K562 (cell line): ENCODE results near the gene SH3BP5. TPM values are rescaled to one million over a fixed set of nuclear protein-coding genes. Genes with fewer than 3 reads are reported as not detected.
"Not testable (repeated sequence)": the region's sequence is repeated elsewhere in the genome, so short reads cannot be mapped to it uniquely, and the experiment has no call there.

Experiments used
- ATAC-seq: fragments of 200-7000 bp; cut with Tn5 transposase; 3 replicates; pipeline ENCODE4 v1.9.1; 2020; ENCODE audit warnings: moderate library complexity
- BruUV-seq: library from RNA; stranded (reverse); fragments of 400-500 nt; replicated peaks from 2 replicates; lab custom pipeline; 2021; lab: Mats Ljungman, UMichigan
- CTCF ChIA-PET: fragments of 300-600 bp; formaldehyde crosslinking; extraction: SDS; loops from one replicate; lab custom pipeline; 2021; ENCODE audit warnings: low intra/inter-chr PET ratio; lab: Yijun Ruan, JAX
- POLR2A ChIA-PET: fragments of 300-600, 350-650 bp; sonication (Branson Sonifier 250); formaldehyde crosslinking; extraction: SDS; loops from one replicate; lab custom pipeline; 2021; ENCODE audit warnings: antibody characterized with exemption, inconsistent platforms; lab: Yijun Ruan, JAX
- DNase-seq, 4 experiments: peaks; one replicate each; pipeline versions ENCODE4 v3.0.0 to v3.0.0-alpha.2; 2011 to 2018; ENCODE audit warnings: low spot score in 3 of 4, mixed read lengths in 3 of 4; ENCODE audit errors: extremely low read depth in 1 of 4
- FAIRE-seq: peaks from 2 replicates; lab custom pipeline; 2011; peaks lifted over from hg19 to GRCh38; lab: Jason Lieb, UNC
- H2AFZ ChIP-seq: 2 replicates; pipeline ENCODE4 v1.6.0; 2011; ENCODE audit warnings: low read depth, low read length, control low read depth, inconsistent platforms
- H3K27ac ChIP-seq: fragments of 200-600 bp; 3 replicates; pipeline ENCODE4 v1.8.0; 2011; ENCODE audit warnings: low read depth, mild to moderate bottlenecking, control low read depth, inconsistent platforms, low read length, moderate library complexity, mixed read lengths; ENCODE audit errors: extremely low read depth
- H3K27me3 ChIP-seq, 2 experiments: fragments of 300-600 bp in 1 of 2; 2 replicates in 1 of 2; 3 replicates in 1 of 2; pipeline versions ENCODE4 v1.6.0 to v1.8.0; 2011; ENCODE audit warnings: inconsistent platforms in 2 of 2, low read length in 2 of 2, mild to moderate bottlenecking in 1 of 2, mixed read lengths in 1 of 2, moderate library complexity in 1 of 2; ENCODE audit not compliant: control insufficient read depth in 2 of 2, insufficient read depth in 2 of 2
- H3K36me3 ChIP-seq: fragments of 300-600 bp; 3 replicates; pipeline ENCODE4 v1.8.0; 2011; ENCODE audit warnings: mild to moderate bottlenecking, low read length, inconsistent platforms; ENCODE audit not compliant: control insufficient read depth, insufficient read depth
- H3K4me1 ChIP-seq, 2 experiments: fragments of 200-600 bp in 1 of 2; replicated peaks in 1 of 2; 2 replicates in 1 of 2; 3 replicates in 1 of 2; pipeline versions ENCODE4 v1.5.1 to v1.8.0; 2011; ENCODE audit warnings: inconsistent platforms in 2 of 2, low read length in 2 of 2, mild to moderate bottlenecking in 1 of 2, mixed read lengths in 1 of 2, moderate library complexity in 1 of 2; ENCODE audit not compliant: control insufficient read depth in 2 of 2, insufficient read depth in 2 of 2
- H3K4me2 ChIP-seq: 2 replicates; pipeline ENCODE4 v1.6.1; 2011; ENCODE audit warnings: low read length, control low read depth, inconsistent platforms, mixed read lengths; ENCODE audit not compliant: insufficient read depth
- H3K4me3 ChIP-seq: fragments of 200-600 bp; sonication (generic), shearing (Covaris generic); 2 replicates; pipeline ENCODE4 v1.5.1; 2016; ENCODE audit warnings: control low read depth, inconsistent platforms
- H3K79me2 ChIP-seq: fragments of 200-600 bp; 3 replicates; pipeline ENCODE4 v1.8.0; 2011; ENCODE audit warnings: low read length, inconsistent platforms; ENCODE audit not compliant: control insufficient read depth, insufficient read depth
- H3K9ac ChIP-seq, 2 experiments: 2 replicates each; pipeline versions ENCODE4 v1.6.0 to v1.6.1; 2011; ENCODE audit warnings: low read depth in 2 of 2, low read length in 2 of 2, control low read depth in 1 of 2, inconsistent platforms in 1 of 2, mild to moderate bottlenecking in 1 of 2, mixed read lengths in 1 of 2; ENCODE audit not compliant: insufficient read depth in 1 of 2
- H3K9me1 ChIP-seq: one replicate; pipeline ENCODE4 v1.6.0; 2011; ENCODE audit warnings: inconsistent platforms, mild to moderate bottlenecking, low read length, moderate library complexity; ENCODE audit not compliant: control insufficient read depth, insufficient read depth
- H3K9me3 ChIP-seq: replicated peaks from 2 replicates; pipeline ENCODE4 v1.5.1; 2011; ENCODE audit warnings: low read depth, low read length, inconsistent platforms; ENCODE audit not compliant: control insufficient read depth, insufficient read depth
- H4K20me1 ChIP-seq: replicated peaks from 2 replicates; pipeline ENCODE4 v1.6.1; 2011; ENCODE audit warnings: low read length, inconsistent platforms, mixed read lengths; ENCODE audit not compliant: control insufficient read depth, insufficient read depth
- ARID1B ChIP-seq: fragments of 450-650 bp; IDR thresholded peaks from 2 replicates; pipeline ENCODE4 v1.6.1; 2016; ENCODE audit warnings: antibody characterized with exemption, mild to moderate bottlenecking, inconsistent platforms
- ATF7 ChIP-seq: fragments of 450-650 bp; IDR thresholded peaks from 2 replicates; pipeline ENCODE4 v1.7.1; 2014; ENCODE audit warnings: mild to moderate bottlenecking, moderate library complexity
- CBFA2T2 ChIP-seq: fragments of 450-650 bp; conservative IDR thresholded peaks from 2 replicates; pipeline ENCODE4 v1.6.1; 2017; ENCODE audit warnings: mild to moderate bottlenecking
- CBFA2T3 ChIP-seq: fragments of 450-650 bp; IDR thresholded peaks from 2 replicates; pipeline ENCODE4 v1.6.1; 2017
- CXXC5 ChIP-seq: fragments of 250-450 bp; sonication (Bioruptor Pico); IDR thresholded peaks from 2 replicates; pipeline ENCODE4 v1.8.0; 2022; ENCODE audit warnings: inconsistent platforms, mild to moderate bottlenecking, moderate library complexity
- ESRRA ChIP-seq: fragments of 450-650 bp; IDR thresholded peaks from 2 replicates; pipeline ENCODE4 v1.6.1; 2014; ENCODE audit warnings: low read depth, mild to moderate bottlenecking, moderate library complexity, borderline replicate concordance
- KDM1A ChIP-seq, 2 experiments: fragments of 450-650 bp; IDR thresholded peaks; 2 replicates each; pipeline ENCODE4 v1.6.1; 2016; ENCODE audit warnings: mild to moderate bottlenecking in 2 of 2
- MEIS2 ChIP-seq: fragments of 450-650 bp; IDR thresholded peaks from 2 replicates; pipeline ENCODE4 v1.6.1; 2014; ENCODE audit warnings: mild to moderate bottlenecking; ENCODE audit not compliant: partially characterized antibody
- NCOR1 ChIP-seq: fragments of 450-650 bp; IDR thresholded peaks from 2 replicates; pipeline ENCODE4 v1.6.1; 2016; ENCODE audit warnings: mild to moderate bottlenecking, moderate library complexity
- NFIC ChIP-seq: fragments of 450-650 bp; IDR thresholded peaks from 2 replicates; pipeline ENCODE4 v1.6.1; 2017; ENCODE audit warnings: mild to moderate bottlenecking, inconsistent platforms
- NR2C2 ChIP-seq, 2 experiments: fragments of 200-800 bp in 1 of 2; sonication (Bioruptor generic) in 1 of 2; sonication (generic) in 1 of 2; formaldehyde crosslinking in 1 of 2; IDR thresholded peaks; 2 replicates each; pipeline versions ENCODE4 v1.6.1 to v1.8.0; 2016 to 2022; ENCODE audit warnings: mild to moderate bottlenecking in 1 of 2, missing compliant biosample characterization in 1 of 2, missing genetic modification characterization in 1 of 2, missing genetic modification reagents in 1 of 2
- PBX2 ChIP-seq, 2 experiments: IDR thresholded peaks in 1 of 2; conservative IDR thresholded peaks in 1 of 2; 2 replicates each; pipeline ENCODE4 v1.6.1; 2016; ENCODE audit warnings: low read depth in 2 of 2, mild to moderate bottlenecking in 1 of 2, missing compliant biosample characterization in 1 of 2, missing genetic modification characterization in 1 of 2, moderate library complexity in 1 of 2
- PKNOX1 ChIP-seq: fragments of 450-650 bp; IDR thresholded peaks from 2 replicates; pipeline ENCODE4 v1.6.1; 2016
- SMAD4 ChIP-seq: fragments of 250-450 bp; sonication (Bioruptor Pico); conservative IDR thresholded peaks from 2 replicates; pipeline ENCODE4 v1.8.0; 2021; ENCODE audit warnings: inconsistent platforms, mild to moderate bottlenecking, moderate library complexity
- SMARCA4 ChIP-seq: fragments of 450-650 bp; IDR thresholded peaks from 2 replicates; pipeline ENCODE4 v1.6.1; 2016
- SOX6 ChIP-seq: fragments of 450-650 bp; IDR thresholded peaks from 2 replicates; pipeline ENCODE4 v1.6.1; 2014; ENCODE audit warnings: mild to moderate bottlenecking
- TAL1 ChIP-seq: fragments of 450-650 bp; IDR thresholded peaks from 2 replicates; pipeline ENCODE4 v1.6.1; 2016; ENCODE audit warnings: mild to moderate bottlenecking
- TCF3 ChIP-seq: sonication (generic); formaldehyde crosslinking; IDR thresholded peaks from 2 replicates; pipeline ENCODE4 v1.4.0; 2020; ENCODE audit warnings: mild to moderate bottlenecking, missing genetic modification reagents
- TEAD1 ChIP-seq, 2 experiments: fragments of 450-650 bp in 1 of 2; sonication (generic) in 1 of 2; formaldehyde crosslinking; IDR thresholded peaks; 2 replicates each; pipeline versions ENCODE4 v1.4.0 to v1.8.0; 2020 to 2022; ENCODE audit warnings: mild to moderate bottlenecking in 2 of 2, missing genetic modification reagents in 1 of 2
- TEAD4 ChIP-seq, 2 experiments: sonication (generic) in 1 of 2; formaldehyde crosslinking in 1 of 2; IDR thresholded peaks; 2 replicates each; pipeline versions ENCODE4 v1.6.1 to v1.8.0; 2012 to 2022; ENCODE audit warnings: borderline replicate concordance in 1 of 2, inconsistent platforms in 1 of 2, low read length in 1 of 2, mild to moderate bottlenecking in 1 of 2, missing genetic modification reagents in 1 of 2
- WGBS: fragments of 100-300 bp; shearing (Covaris generic); methylation state at CpG from one replicate; pipeline ENCODE4 v1.1.6; 2016; ENCODE audit warnings: low coverage, mixed read lengths; ENCODE audit not compliant: insufficient coverage; ENCODE audit errors: missing lambda C conversion rate; 5-methylcytosine and 5-hydroxymethylcytosine counted together
- in situ Hi-C: fragments of 300-500 bp; cut with MboI; formaldehyde crosslinking; loops from 4 replicates; pipeline ENCODE4 v1.15.0; 2018; ENCODE audit warnings: inconsistent platforms, mixed read lengths
- intact Hi-C: fragments of 100-400 bp; cut with micrococcal nuclease; formaldehyde crosslinking; loops from 2 replicates; pipeline ENCODE4 v1.14.2; 2022
- polyA plus RNA-seq, 8 experiments: library from polyadenylated mRNA; depleted of rRNA in 4 of 8; stranded (reverse) in 5 of 8; unstranded in 3 of 8; fragments of >200 nt; fragmentation: Nextera tagmentation in 2 of 8; fragmentation: Illumina TruSeq in 1 of 8; extraction: Ambion mirVana in 2 of 8; extraction: Trizol in 1 of 8; gene quantifications; 2 replicates each; pipeline versions ENCODE4 v1.2.1 to v1.2.3, GENCODE V29; 2011 to 2014; ENCODE audit warnings: inconsistent platforms in 1 of 8, missing spikeins in 1 of 8
- total RNA-seq, 7 experiments: library from RNA; depleted of rRNA in 6 of 7; stranded (reverse); fragments of >200 nt in 6 of 7; fragmentation: Illumina TruSeq in 2 of 7; extraction: Trizol in 2 of 7; gene quantifications; 2 replicates each; pipeline versions ENCODE4 v1.2.1 to v1.2.3, GENCODE V29; 2011 to 2021; ENCODE audit warnings: low replicate concordance in 1 of 7

Gene SH3BP5
- total and polyA plus RNA-seq, 9 of the 15 experiments (the other 6 are each of a cell fraction or from before 2014, with no cell fraction given) = 2.9 to 29.0 (median 14.9) TPM

- ATAC-seq; H3K27ac ChIP-seq; DNase-seq; BruUV-seq; H3K9ac ChIP-seq; H4K20me1 ChIP-seq; H2AFZ ChIP-seq; FAIRE-seq; H3K4me3 ChIP-seq; in situ Hi-C loops; intact Hi-C loops; H3K9me1 ChIP-seq; H3K9me3 ChIP-seq; H3K79me2 ChIP-seq; H3K4me2 ChIP-seq; H3K36me3 ChIP-seq; H3K27me3 ChIP-seq; TF ChIP-seq NR2C2 (CRISPR knock-in tag; IDR thresholded peaks at IDR 0.05); TEAD4 (CRISPR knock-in tag; IDR thresholded peaks at IDR 0.05; ENCODE audit: borderline replicate concordance); PBX2 (CRISPR knock-in tag; IDR thresholded peaks at IDR 0.05; ENCODE audit: low read depth): not testable (repeated sequence)
- TF ChIP-seq CXXC5 (CRISPR knock-in tag) (peak; percentile 53; the same call in 1 of the 2 replicates), TAL1 (peak; percentile 66), NFIC (peak; percentile 41; the same call in 1 of the 2 replicates), NR2C2 (tag; IDR thresholded peaks at IDR 0.05) (0 out of 2 replicates have a peak, but pooled peaks have one; percentile 30), SMAD4 (peak; percentile 92), ATF7 (0 out of 2 replicates have a peak, but pooled peaks have one; percentile 11), PKNOX1 (peak; percentile 55; the same call in 1 of the 2 replicates), TCF3 (peak; percentile 50), MEIS2 (peak; percentile 87), CBFA2T2 (peak; percentile 75), SMARCA4 (0 out of 2 replicates have a peak, but pooled peaks have one; percentile 12), ARID1B (peak; percentile 73), TEAD1 (CRISPR knock-in tag; IDR thresholded peaks at IDR 0.05) (0 out of 4 replicates have a peak, but pooled peaks of 1 of the 2 experiments have one; percentile 10), KDM1A (IDR thresholded peaks at IDR 0.05) (peak in 1 of 2 experiments; percentile 50; a peak in 1 of 4 replicates), CBFA2T3 (peak; percentile 76), TEAD4 (IDR thresholded peaks at IDR 0.05; ENCODE audit: low read length) (peak; percentile 44; the same call in 1 of the 2 replicates), ESRRA (peak; percentile 22; the same call in 1 of the 2 replicates), PBX2 (tag; conservative IDR thresholded peaks at IDR 0.05; ENCODE audit: low read depth) (peak; percentile 86), NCOR1 (peak; percentile 42), SOX6 (peak; percentile 50; the same call in 1 of the 2 replicates)
- CTCF ChIA-PET = interaction anchor here (0.5 kb wide), 1 partner anchor 356 kb away, joined by 3 read pairs; no protein-coding TSS in a partner anchor
- 9% methylated on average over 6 of the region's 6 CpGs for WGBS
- POLR2A ChIA-PET = interaction anchor here (0.6 kb wide), 2 partner anchors 199 to 287 kb away, joined by 3 to 4 read pairs; no protein-coding TSS in a partner anchor
- peaks cover 8 to 12% of the 10 kb centered on the region in 2 experiments; a peak in 4 of 5 replicates for H3K4me1 ChIP-seq
These were observed 31.7 kb upstream of the SH3BP5 start for GRCh38 chr3:15364078-15364477.
